NCI-H2029 (cell line): Measurements from ENCODE around the gene RALGAPA1.
A peak's percentile ranks its signal among the peaks of the same experiment; 100 is the strongest.
"Not testable (repeated sequence)": the region's sequence is repeated elsewhere in the genome, so short reads cannot be mapped to it uniquely, and the experiment has no call there.

Experiments
- DNase-seq: peaks from one replicate; lab custom pipeline; 2025; lab: John Stamatoyannopoulos, UW

The RALGAPA1 gene

DNA sequence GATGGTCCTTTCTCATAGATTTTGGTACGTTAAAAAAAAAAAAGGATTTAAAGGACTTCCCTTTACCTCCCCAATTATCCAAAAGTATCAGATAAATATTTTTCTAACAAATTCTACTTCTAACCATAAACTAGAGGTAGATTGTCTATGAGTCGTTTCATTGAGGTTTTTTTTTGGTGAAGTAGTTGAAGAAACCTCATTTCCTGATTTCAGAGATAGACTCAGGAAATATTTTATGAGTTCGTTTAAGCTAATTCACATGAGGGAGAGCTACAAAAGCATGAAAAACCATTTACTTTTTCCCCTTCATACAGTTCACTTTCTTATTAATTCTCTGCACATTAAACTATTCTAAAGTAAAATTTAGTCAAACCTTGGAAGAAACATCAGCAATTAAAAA lies 112.5 kb downstream of the RALGAPA1 start:
- no peak for DNase-seq

DNA sequence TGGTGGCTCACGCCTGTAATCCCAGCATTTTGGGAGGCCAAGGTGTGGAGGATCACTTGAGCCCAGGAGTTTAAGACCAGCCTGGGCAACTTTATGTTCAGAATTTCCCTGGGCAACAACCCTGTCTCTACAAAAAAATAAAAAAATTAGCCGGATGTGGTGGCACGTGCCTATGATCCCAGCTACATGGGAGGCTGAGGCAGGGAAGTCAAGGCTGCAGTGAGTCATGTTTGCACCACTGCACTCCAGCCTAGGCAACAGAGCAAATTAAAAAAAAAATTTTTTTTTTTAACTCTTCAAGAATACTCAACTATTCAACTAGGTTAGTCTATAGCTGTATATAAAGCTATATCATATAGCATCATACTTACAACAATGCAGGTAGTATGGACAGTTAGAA lies 113.0 kb downstream of the RALGAPA1 start:
- no peak for DNase-seq

DNA sequence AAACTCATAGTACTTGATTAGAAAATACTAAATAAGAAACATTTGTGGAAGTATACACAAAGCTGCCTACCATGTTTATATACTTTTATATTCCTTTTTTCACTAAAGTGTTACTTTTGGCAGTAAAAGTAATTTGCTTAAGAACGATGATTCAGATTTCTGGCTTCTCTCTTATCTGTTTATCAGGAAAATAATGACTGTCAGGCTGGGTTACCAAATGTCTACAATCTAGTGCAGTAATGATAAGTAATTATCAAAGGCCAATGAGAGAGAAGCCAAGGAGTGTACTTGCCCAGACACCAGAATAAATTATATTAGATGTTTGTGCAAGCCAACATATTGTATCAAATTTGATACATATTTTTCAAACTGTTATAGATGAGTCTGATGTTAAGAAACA lies 113.4 kb downstream of the RALGAPA1 start:
- no peak for DNase-seq

DNA sequence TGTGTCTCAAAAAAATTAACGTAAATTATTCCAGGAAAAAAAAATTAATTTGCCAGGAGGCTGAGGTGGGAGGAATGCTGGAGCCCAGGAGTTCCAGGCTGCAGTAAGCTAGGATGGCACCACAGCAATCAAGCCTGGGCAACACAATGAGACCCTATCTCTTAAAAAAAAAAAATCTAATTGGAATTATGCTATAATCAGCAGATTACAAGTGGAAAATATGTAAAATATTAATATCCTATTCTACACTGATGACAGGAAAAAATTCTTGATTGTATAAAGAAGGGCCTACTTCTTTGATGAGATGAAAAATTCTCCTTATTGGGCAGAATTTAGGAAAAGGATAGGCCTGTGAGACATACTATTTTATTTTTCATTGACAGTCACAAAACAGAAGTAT lies 114.0 kb downstream of the RALGAPA1 start:
- no peak for DNase-seq

DNA sequence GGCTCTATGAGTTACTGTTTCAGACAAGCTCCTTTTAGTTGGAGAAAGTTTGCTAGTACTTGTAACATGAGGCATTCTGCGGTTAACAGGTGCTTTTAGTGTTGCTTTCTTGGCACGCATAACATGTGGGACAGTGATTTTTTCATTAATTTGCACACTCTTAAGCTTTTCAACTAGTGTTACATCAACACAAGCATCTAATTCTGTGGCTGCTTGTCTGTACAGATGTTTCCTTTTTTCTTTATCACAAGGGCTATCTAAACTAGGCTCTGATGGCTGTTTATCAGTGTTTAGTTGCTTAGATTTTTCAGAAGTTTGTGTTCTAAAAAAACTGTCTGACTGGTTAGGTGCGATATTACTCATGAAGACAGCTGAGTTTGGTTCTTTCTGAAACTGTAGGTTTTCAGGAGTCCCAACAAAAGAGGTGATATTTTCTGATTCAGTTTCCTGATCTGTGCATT lies 120.1 kb downstream of the RALGAPA1 start:
- DNase-seq, result no peak

DNA sequence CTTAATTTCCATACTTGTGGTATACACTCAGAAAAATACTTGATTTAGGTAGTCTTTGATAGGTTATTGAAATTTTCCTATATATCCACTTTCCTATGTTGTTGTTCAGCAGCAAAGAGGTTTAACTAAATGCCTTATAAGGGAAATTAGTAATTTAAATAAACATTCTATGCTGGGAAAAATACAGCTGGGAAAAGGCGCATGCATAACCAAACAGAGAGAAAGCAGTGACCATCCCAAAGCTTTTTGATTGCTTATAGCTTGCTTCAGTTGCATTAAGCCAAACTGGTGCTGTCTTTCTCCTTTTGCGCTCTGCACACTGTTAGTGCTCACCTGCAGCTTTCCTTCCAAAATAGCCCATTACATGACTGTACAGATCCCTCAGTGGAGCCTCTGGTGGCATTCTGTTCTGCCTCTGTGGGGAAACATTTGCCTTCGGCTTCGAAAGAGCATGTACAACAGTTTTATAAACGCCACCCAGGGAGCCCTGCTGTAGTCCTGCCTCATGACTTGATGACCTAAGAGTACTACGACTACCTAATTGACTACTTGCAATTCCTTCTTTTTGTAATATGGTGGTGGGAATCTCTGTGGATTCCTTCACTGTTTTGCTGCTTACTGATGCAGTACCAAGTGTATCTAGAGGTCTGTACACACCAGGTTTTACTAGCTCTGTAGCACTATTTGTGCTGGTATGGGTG lies 120.8 kb downstream of the RALGAPA1 start:
- no peak for DNase-seq

DNA sequence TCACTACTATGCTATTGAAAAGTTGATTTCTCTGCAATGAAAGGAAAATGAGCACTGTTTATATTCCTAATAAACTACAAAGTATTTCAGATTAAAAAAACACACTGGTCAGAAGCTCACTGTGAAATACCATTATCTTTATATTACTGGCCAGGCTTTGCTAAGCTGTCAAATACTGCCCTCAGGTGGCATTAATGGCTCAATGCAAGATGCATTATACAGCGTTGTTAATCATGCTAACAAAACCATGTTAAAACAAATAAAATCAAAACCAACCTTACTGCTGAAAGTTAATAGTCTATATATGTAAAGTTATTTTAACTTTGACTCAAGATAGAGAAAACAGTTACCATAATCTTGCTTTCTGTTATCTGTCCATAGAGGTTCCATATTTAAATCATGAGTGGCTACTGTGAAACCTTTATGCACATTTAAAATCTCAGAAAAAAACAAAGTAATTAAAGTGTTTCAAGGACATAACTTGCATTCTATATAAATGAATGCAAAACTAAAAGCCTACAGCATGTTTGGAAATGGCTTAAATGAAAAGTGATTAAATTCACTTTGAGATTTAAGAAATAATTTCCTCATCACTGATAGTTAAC lies 121.7 kb downstream of the RALGAPA1 start:
- DNase-seq, result peak; percentile 97

DNA sequence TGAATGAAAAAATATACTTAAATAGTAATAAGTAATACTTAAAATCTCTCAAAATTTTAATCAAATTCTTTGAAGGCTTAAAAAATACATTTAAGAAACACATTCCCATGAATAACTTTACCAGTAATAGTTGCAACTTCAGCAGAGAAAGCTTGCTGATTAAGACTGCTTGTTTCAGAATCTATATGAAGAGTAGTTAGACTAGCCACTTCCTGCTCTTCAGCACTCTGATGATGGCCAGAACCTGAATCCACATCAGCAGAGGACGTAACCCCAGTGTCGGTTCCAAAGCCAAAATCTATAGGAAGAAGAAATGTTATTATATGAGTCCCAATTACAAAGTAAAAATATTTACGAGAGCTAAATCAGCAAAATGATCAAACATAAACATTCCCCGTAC lies 125.4 kb downstream of the RALGAPA1 start:
- not testable (repeated sequence) for DNase-seq

DNA sequence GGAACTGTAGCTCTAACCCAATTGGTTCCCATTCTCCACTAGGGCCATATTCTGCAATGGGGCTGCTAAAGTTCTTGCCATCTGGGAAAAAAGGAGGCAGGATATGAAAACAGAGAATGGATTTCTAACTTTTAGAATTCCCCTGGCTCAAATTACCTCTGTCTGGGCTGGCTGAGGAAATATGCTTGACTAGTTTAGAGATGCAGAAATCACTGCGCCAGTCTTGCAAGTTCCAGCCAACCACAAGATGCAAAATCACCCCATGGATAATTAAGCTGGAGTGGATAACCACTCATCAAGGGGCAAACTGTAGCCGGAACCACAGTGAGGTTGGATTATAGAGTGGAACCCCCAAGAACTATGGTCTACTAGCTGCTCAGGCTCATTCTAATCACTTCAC lies 126.3 kb downstream of the RALGAPA1 start:
- DNase-seq, result no peak

DNA sequence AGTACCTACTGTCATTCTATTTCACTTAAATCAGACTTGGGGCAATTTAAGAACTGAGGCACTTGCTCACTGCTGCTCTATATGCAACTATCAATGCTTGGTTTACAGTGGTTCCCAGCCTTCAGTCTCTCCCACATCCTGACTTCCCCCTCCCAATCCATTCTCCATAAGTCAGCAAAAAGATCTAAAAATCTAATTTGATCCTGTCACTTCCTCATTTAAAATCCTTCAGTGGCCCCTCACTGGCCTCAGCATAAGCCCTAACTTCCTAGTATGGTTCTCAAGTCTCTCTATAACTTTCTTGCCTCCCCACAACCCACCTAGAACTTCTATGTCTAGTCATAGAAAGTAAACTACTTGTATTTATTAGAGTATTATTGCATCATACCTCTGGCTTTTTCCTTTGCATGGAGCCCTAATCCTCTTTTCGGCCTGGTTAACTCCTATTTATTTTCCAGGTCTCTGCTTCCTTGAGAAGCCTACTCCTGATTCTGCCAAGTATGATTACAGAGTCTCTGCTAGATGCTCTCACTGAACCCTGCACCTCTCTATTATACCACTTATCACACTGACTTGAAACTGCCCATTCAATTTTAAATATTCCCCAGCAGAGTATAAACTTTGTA lies 130.6 kb downstream of the RALGAPA1 start:
- no peak for DNase-seq

DNA sequence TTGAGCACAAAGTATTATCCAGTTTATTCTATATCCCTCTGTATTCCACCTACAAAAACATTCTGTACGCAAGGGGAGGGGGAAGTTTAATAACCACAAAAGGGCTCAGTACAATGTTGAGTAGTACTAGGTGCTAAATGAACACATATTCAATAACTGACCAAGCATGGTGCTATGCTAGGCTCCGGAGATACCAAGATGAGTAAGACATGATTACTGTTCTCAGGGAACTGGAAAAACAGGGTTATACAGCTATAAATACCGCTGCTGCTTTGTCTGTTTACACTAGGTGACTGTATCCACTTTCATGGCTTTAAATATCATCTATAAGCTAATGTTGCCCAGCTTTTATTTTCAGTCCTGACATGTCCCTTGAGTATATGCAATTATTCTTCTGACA lies 139.3 kb downstream of the RALGAPA1 start:
- DNase-seq, result peak; percentile 99

DNA sequence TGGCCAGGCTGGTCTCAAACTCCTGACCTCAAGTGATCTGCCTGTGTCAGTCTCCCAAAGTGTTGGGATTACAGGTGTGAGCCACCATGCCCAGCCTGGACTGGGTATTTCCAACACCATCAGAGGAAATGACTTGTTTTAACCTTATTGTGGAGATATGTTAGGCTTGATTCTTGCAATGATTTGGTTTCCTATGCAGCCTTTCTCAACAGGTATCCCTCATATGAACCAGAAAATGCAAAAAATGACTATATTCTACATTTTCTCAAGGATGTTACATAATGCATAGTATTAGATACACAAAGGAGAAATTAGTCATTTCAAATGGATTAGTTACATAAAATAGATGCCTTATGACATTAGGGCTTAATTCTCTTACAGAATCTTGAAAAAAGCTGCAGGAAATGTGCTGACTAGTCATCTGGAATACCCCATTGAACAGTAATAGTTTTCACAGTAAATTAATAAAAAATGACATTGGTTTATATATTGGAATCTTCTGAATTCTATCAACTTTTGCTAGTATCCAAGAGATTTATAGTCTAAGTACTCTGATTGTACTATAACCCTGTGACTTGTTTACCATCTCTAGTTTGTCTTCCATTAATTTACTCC lies 142.6 kb downstream of the RALGAPA1 start:
- no peak for DNase-seq

DNA sequence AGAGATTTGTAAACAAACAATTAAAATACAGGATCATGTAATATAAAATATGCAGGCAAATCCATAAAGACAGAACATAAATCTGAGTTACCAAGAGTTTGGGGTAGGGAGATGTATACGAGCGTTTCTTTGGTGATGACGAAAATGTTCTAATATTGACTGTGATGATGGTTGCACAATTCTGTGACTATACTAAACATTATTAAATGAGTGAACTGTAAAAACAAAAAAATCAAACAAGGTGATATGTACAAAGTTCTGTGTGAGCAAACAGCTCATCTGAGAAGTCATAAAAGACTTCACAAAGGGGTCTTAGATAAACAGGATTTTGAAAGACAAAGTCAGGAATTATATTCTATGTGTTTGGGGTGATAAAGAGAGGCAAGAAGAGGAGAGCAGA lies 147.2 kb downstream of the RALGAPA1 start:
- no peak for DNase-seq

DNA sequence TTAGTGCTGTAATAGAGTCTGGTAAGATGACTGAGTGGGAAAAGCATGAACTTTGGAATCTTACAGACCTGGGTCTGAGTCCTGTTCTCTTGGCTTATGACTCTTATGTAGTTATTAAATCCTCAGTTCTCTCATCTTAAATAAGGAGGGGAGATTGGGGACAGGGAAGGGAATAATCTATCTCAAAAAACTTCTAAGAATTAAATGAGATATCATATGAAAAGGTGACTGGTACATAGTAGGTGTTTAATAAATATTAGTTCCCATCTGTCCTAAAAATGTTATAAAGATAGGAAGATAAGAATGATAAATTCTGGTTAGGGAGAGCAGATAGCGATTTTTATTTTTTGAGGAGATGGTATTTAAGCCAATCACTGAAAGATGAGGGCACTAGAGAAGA lies 156.1 kb downstream of the RALGAPA1 start:
- DNase-seq, result no peak

DNA sequence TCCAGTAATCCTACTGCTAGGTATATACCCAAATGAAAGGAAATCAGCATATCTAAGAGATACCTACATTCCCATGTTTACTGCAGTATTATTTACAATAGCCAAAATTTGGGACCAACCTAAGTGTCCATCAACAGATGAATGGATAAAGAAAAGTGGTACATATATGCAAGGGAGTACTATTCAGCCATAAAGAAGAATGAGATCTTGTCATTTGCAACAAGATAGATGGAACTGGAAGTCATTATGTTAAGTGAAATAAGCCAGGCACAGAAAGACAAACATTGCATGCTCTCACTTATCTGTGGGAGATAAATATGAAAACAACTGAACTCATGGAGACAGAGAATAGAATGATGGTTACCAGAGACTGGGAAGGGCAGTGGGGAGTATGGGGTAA lies 165.6 kb downstream of the RALGAPA1 start:
- no peak for DNase-seq

DNA sequence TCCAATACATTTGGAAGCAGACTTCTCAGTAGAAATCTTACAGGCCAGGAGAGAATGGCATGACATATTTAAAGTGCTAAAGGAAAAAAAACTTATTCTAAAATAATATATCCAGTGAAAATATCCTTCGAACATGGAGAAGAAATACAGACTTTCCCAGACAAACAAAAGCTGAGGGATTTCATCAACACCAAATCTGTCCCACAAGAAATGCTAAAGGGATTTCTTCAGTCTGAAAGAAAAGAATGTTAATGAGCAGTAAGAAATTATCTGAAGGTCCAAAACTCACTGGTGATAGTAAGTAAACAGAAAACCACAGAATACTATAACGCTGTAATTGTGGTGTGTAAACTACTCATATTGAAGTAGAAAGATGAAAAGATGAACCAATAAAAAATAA lies 171.2 kb downstream of the RALGAPA1 start:
- no peak for DNase-seq

DNA sequence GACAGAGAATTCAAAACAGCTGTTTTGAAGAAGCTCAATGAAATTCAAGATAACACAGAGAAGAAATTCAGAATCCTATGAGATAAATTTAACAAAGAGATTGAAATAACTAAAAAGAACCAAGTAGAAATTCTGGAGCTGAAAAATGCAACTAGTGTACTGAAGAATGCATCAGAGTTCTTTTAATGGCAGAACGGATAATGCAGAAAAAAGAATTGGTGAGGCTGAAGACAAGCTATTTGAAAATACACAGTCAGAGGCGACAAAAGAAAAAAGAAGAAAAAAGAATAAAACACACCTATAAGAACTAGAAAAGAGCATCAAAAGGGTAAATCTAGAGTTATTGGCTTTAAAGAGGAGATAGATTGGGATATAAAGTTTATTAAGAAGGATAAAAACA lies 171.8 kb downstream of the RALGAPA1 start:
- no peak for DNase-seq

DNA sequence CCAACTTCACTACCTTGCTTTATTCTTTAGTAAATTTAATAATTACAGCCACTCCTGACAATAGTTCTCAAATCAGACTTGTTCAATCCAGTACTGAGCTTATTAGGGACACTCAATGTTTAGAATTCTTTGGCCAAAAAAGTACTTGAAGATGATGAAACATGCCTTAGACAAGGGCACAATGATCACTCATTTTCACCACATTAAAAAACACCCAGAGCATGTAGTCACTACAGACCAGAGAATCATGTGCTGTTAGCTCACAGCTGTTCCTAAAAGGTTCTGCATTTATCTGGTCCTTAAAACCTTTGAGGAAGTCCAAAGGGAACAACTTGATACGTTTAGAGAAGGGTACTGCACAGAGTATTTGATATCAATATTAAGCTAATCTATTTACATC lies 176.4 kb downstream of the RALGAPA1 start:
- peak; percentile 49 for DNase-seq

DNA sequence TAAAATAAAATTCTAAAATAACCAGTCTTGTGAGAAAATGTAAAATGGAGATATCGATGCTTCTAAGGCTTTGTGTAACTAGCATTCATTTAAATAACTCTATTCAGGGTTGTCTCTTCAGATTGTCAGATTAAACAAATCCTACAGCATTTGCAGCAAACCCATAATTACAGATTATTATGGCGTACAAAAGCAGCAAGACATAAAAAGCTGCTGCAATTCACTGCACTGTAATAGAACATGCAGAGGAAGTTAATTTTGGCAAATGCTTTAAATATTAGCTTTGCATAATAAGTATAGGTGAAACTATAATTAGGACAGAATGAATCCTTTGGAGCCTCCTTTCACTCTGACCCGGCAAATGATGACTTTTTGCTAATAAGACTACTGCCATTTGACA lies 176.8 kb downstream of the RALGAPA1 start:
- DNase-seq, result no peak

DNA sequence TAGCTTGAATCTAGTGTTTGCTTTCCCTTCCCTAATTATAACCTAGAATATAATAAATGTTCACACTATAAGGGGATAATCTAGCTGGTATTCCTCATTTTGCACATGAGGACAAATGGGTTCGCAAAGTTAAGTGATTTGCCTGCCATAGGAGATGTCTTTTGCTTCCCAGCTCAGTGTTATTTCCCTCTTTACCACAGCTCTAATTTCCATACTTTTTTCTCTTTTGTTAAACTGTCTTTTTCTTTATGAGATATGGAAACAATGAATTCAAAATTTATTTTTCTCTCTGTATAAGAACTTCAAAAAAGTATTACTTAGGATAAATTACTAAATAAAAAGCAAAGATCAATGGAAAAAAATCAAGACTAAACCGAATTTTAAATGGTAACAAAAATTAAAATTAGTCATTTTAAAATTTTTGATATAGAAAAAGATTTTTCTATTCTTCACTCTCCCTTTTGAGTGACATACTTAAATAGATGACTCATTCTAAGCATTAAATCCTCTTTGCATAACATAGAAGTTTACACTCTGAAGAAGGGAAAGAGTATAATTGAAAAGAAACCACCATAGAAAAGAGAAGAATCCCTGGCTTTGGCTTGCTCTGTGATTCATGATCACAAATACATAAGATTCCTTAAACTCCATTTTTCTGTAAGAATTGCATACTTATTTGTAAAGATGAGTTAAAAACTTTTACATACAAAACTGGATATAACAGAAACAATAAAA lies 177.9 kb downstream of the RALGAPA1 start:
- DNase-seq, result no peak

DNA sequence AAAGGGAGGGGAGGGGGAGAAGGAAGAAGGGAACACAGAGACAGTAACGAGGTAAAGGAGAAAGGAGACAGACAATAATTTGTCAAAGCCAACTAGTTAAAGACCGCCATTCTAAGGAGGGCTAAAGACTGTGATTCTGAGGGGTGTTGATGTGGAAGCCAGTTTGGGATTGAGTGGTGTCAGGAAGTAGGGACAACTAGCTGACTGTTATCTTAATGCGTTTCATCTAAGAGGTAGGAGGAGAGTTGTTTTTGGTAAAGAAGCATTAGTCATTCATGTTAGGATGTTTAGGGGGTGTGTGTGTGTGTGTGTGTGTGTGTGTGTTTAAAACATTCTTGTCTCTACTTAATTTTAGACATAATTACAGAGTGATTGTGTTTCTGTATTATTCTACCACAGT lies 180.1 kb downstream of the RALGAPA1 start:
- DNase-seq, result no peak

DNA sequence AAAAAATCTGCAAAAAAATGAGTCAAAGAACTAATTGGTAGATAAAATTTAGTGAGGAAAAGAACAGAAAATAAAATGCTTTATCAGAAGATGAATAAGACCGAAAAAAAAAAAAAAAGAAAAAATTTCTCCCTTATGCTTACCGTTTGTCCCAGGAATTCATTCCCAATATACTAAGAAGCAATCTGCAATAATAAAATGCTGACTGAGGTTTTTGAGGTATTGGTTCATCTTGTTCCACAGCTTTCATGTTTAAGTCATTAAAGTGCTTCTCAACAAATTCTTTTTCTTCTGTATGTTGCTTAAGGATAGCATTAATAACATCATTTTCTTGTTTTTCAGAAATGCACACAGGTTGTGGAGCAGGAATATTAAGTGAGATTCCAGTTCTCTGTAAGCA lies 182.1 kb downstream of the RALGAPA1 start:
- DNase-seq, result not testable (repeated sequence)
